SK-N-SH treated with all-trans-retinoic acid at 6 μM for 48 hours (cell line): Measurements from ENCODE around the gene SCN3B.

Source experiments
- ATAC-seq: fragments of 200-7000 bp; cut with Tn5 transposase; 3 replicates; pipeline ENCODE4 v1.9.1; 2020; ENCODE audit warnings: mild to moderate bottlenecking, moderate library complexity
- CSDC2 ChIP-seq: fragments of 250-450 bp; sonication (Bioruptor Pico); IDR thresholded peaks from 2 replicates; pipeline ENCODE4 v1.5.0; 2020; ENCODE audit warnings: mild to moderate bottlenecking, moderate library complexity
- ESRRG ChIP-seq: fragments of 250-450 bp; sonication (Bioruptor Pico); IDR thresholded peaks from 2 replicates; pipeline ENCODE4 v1.6.1; 2021; ENCODE audit warnings: mild to moderate bottlenecking
- GLIS3 ChIP-seq: fragments of 250-450 bp; sonication (Bioruptor Pico); IDR thresholded peaks from 2 replicates; pipeline ENCODE4 v1.5.0; 2020; ENCODE audit warnings: mild to moderate bottlenecking, moderate library complexity
- ISL1 ChIP-seq: fragments of 250-450 bp; sonication (Bioruptor Pico); IDR thresholded peaks from 2 replicates; pipeline ENCODE4 v2.1.2; 2022; ENCODE audit warnings: mild to moderate bottlenecking, moderate library complexity
- OSR1 ChIP-seq: fragments of 250-450 bp; sonication (Bioruptor Pico); IDR thresholded peaks from 2 replicates; pipeline ENCODE4 v1.8.0; 2022; ENCODE audit warnings: moderate library complexity, mild to moderate bottlenecking, inconsistent platforms
- PPARA ChIP-seq: fragments of 250-450 bp; sonication (Bioruptor Pico); IDR thresholded peaks from 2 replicates; pipeline ENCODE4 v1.5.0; 2020; ENCODE audit warnings: mild to moderate bottlenecking, borderline replicate concordance
- RARB ChIP-seq: fragments of 250-450 bp; sonication (Bioruptor Pico); IDR thresholded peaks from 2 replicates; pipeline ENCODE4 v1.8.0; 2021; ENCODE audit warnings: mild to moderate bottlenecking, moderate library complexity
- SNAI2 ChIP-seq: fragments of 250-450 bp; sonication (Bioruptor Pico); IDR thresholded peaks from 2 replicates; pipeline ENCODE4 v1.5.0; 2020; ENCODE audit warnings: mild to moderate bottlenecking, moderate library complexity
- TCF4 ChIP-seq: fragments of 250-450 bp; sonication (Bioruptor Pico); IDR thresholded peaks from 2 replicates; pipeline ENCODE4 v1.8.0; 2021; ENCODE audit warnings: mild to moderate bottlenecking, moderate library complexity, borderline replicate concordance
- TOX ChIP-seq: fragments of 250-450 bp; sonication (Bioruptor Pico); IDR thresholded peaks from 2 replicates; pipeline ENCODE4 v1.8.0; 2021; ENCODE audit warnings: mild to moderate bottlenecking, moderate library complexity, borderline replicate concordance
- ZC3H10 ChIP-seq: fragments of 250-450 bp; sonication (Bioruptor Pico); IDR thresholded peaks from 2 replicates; pipeline ENCODE4 v1.5.1; 2021; ENCODE audit warnings: mild to moderate bottlenecking, moderate library complexity
- ZFP3 ChIP-seq: fragments of 250-450 bp; sonication (Bioruptor Pico); IDR thresholded peaks from 2 replicates; pipeline ENCODE4 v1.5.0; 2020; ENCODE audit warnings: mild to moderate bottlenecking, moderate library complexity
- ZFP30 ChIP-seq: fragments of 450-650 bp; formaldehyde crosslinking; IDR thresholded peaks from 2 replicates; pipeline ENCODE4 v1.5.0; 2022; ENCODE audit warnings: mild to moderate bottlenecking, moderate library complexity
- ZNF565 ChIP-seq: fragments of 450-650 bp; formaldehyde crosslinking; conservative IDR thresholded peaks from 2 replicates; pipeline ENCODE4 v1.5.0; 2020; ENCODE audit warnings: low read depth, mild to moderate bottlenecking, moderate library complexity
- TF ChIP-seq, protein P1 (sequence below): fragments of 250-450 bp; sonication (Bioruptor Pico); IDR thresholded peaks from 2 replicates; pipeline ENCODE4 v1.8.0; 2021; ENCODE audit warnings: low read depth, mild to moderate bottlenecking, moderate library complexity, borderline replicate concordance
- TF ChIP-seq, protein P2 (sequence below): fragments of 250-450 bp; sonication (Bioruptor Pico); IDR thresholded peaks from 2 replicates; pipeline ENCODE4 v1.8.0; 2020; ENCODE audit warnings: mild to moderate bottlenecking, moderate library complexity, borderline replicate concordance
- TF ChIP-seq, protein P3 (sequence below): fragments of 250-450 bp; sonication (Bioruptor Pico); IDR thresholded peaks from 2 replicates; pipeline ENCODE4 v1.5.1; 2021; ENCODE audit warnings: mild to moderate bottlenecking, moderate library complexity
- TF ChIP-seq, protein P4 (sequence below): fragments of 250-450 bp; sonication (Bioruptor Pico); IDR thresholded peaks from 2 replicates; pipeline ENCODE4 v1.5.0; 2020; ENCODE audit warnings: mild to moderate bottlenecking, moderate library complexity
- TF ChIP-seq, protein P5 (sequence below): fragments of 250-450 bp; sonication (Bioruptor Pico); IDR thresholded peaks from 2 replicates; pipeline ENCODE4 v1.5.1; 2020; ENCODE audit warnings: low read depth, mild to moderate bottlenecking, moderate library complexity

SCN3B gene

DNA sequence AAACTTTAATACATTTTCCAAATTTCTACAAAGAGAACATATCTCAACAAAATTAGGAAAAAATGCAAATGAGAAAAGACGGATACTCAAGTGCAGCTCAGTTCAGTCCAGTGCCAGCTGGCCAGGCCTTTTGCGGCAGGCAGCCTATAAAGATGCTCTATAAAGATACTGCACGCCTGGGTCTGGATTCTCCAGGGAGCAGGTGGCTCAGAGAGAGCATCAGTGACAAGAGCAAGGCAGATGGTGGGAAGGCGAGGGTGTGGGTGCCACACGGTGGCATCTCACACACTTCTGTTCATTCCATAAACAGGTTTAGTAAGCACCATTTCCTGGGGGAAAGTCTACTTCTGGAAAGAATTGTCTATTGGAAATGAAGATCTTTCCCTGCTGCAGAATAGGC is 18.1 kb upstream of the SCN3B start:
- no peak for ATAC-seq
- no peak for TF ChIP-seq ZNF565
- no peak for TF ChIP-seq ZFP30 (CRISPR knock-in tag)
- TF ChIP-seq CSDC2 (CRISPR knock-in tag) = no peak
- TF ChIP-seq, protein P1, sequence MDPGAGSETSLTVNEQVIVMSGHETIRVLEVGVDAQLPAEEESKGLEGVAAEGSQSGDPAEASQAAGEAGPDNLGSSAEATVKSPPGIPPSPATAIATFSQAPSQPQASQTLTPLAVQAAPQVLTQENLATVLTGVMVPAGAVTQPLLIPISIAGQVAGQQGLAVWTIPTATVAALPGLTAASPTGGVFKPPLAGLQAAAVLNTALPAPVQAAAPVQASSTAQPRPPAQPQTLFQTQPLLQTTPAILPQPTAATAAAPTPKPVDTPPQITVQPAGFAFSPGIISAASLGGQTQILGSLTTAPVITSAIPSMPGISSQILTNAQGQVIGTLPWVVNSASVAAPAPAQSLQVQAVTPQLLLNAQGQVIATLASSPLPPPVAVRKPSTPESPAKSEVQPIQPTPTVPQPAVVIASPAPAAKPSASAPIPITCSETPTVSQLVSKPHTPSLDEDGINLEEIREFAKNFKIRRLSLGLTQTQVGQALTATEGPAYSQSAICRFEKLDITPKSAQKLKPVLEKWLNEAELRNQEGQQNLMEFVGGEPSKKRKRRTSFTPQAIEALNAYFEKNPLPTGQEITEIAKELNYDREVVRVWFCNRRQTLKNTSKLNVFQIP (CRISPR knock-in tag) = no peak
- TF ChIP-seq, protein P2, sequence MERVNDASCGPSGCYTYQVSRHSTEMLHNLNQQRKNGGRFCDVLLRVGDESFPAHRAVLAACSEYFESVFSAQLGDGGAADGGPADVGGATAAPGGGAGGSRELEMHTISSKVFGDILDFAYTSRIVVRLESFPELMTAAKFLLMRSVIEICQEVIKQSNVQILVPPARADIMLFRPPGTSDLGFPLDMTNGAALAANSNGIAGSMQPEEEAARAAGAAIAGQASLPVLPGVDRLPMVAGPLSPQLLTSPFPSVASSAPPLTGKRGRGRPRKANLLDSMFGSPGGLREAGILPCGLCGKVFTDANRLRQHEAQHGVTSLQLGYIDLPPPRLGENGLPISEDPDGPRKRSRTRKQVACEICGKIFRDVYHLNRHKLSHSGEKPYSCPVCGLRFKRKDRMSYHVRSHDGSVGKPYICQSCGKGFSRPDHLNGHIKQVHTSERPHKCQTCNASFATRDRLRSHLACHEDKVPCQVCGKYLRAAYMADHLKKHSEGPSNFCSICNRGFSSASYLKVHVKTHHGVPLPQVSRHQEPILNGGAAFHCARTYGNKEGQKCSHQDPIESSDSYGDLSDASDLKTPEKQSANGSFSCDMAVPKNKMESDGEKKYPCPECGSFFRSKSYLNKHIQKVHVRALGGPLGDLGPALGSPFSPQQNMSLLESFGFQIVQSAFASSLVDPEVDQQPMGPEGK (CRISPR knock-in tag) = no peak
- TF ChIP-seq ZC3H10 (CRISPR knock-in tag) = no peak
- TF ChIP-seq TCF4 (CRISPR knock-in tag) = no peak
- no peak for TF ChIP-seq OSR1 (CRISPR knock-in tag)
- no peak for TF ChIP-seq ZFP3
- TF ChIP-seq ISL1 (CRISPR knock-in tag) = no peak
- TF ChIP-seq, protein P3, sequence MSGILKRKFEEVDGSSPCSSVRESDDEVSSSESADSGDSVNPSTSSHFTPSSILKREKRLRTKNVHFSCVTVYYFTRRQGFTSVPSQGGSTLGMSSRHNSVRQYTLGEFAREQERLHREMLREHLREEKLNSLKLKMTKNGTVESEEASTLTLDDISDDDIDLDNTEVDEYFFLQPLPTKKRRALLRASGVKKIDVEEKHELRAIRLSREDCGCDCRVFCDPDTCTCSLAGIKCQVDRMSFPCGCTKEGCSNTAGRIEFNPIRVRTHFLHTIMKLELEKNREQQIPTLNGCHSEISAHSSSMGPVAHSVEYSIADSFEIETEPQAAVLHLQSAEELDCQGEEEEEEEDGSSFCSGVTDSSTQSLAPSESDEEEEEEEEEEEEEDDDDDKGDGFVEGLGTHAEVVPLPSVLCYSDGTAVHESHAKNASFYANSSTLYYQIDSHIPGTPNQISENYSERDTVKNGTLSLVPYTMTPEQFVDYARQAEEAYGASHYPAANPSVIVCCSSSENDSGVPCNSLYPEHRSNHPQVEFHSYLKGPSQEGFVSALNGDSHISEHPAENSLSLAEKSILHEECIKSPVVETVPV (CRISPR knock-in tag) = no peak
- no peak for TF ChIP-seq ESRRG (CRISPR knock-in tag)
- no peak for TF ChIP-seq TOX (CRISPR knock-in tag)
- TF ChIP-seq, protein P4, sequence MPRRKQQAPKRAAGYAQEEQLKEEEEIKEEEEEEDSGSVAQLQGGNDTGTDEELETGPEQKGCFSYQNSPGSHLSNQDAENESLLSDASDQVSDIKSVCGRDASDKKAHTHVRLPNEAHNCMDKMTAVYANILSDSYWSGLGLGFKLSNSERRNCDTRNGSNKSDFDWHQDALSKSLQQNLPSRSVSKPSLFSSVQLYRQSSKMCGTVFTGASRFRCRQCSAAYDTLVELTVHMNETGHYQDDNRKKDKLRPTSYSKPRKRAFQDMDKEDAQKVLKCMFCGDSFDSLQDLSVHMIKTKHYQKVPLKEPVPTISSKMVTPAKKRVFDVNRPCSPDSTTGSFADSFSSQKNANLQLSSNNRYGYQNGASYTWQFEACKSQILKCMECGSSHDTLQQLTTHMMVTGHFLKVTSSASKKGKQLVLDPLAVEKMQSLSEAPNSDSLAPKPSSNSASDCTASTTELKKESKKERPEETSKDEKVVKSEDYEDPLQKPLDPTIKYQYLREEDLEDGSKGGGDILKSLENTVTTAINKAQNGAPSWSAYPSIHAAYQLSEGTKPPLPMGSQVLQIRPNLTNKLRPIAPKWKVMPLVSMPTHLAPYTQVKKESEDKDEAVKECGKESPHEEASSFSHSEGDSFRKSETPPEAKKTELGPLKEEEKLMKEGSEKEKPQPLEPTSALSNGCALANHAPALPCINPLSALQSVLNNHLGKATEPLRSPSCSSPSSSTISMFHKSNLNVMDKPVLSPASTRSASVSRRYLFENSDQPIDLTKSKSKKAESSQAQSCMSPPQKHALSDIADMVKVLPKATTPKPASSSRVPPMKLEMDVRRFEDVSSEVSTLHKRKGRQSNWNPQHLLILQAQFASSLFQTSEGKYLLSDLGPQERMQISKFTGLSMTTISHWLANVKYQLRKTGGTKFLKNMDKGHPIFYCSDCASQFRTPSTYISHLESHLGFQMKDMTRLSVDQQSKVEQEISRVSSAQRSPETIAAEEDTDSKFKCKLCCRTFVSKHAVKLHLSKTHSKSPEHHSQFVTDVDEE (CRISPR knock-in tag) = no peak
- TF ChIP-seq, protein P5, sequence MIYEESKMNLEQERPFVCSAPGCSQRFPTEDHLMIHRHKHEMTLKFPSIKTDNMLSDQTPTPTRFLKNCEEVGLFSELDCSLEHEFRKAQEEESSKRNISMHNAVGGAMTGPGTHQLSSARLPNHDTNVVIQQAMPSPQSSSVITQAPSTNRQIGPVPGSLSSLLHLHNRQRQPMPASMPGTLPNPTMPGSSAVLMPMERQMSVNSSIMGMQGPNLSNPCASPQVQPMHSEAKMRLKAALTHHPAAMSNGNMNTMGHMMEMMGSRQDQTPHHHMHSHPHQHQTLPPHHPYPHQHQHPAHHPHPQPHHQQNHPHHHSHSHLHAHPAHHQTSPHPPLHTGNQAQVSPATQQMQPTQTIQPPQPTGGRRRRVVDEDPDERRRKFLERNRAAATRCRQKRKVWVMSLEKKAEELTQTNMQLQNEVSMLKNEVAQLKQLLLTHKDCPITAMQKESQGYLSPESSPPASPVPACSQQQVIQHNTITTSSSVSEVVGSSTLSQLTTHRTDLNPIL = no peak
- TF ChIP-seq PPARA = no peak
- no peak for TF ChIP-seq GLIS3
- no peak for TF ChIP-seq SNAI2 (CRISPR knock-in tag)
- TF ChIP-seq, all 23 proteins: peak for 0

DNA sequence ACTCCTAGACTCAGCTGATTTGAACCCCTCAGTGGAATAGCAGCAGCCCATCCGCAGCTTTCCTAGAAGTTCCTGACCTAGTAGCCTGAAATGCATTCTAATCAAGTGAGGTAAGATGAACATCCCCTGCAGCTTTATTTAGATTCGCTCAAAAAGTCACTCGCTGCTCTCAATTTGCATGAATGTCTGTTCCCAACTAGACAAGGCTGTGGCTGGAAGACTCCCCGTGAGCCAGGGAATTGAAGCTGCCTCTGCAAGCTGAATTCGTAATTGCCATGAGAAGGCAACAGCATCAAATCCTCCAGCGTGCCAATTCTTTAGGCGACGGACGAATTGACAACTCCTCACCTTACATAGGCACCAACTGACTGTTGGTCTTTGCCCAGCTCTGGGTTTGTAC is 17.1 kb upstream of the SCN3B start:
- TF ChIP-seq RARB (CRISPR knock-in tag) (no peak), GLIS3 (no peak), CSDC2 (CRISPR knock-in tag) (no peak), ISL1 (CRISPR knock-in tag) (no peak)
- TF ChIP-seq, protein P1 (CRISPR knock-in tag) = no peak
- TF ChIP-seq, protein P3 (CRISPR knock-in tag) = no peak
- no peak for ATAC-seq
